ENCODE measurements around the gene THUMPD3. TPM values are rescaled to one million over a fixed set of nuclear protein-coding genes. Genes with fewer than 3 reads are reported as not detected.
A peak's percentile ranks its signal among the peaks of the same experiment; 100 is the strongest.

THUMPD3 gene
- total RNA-seq, 1 experiment from 2014 or later, result 58.4 TPM

GRCh38 chr3:9404680-9405079 is 41.8 kb downstream of the THUMPD3 start:
- H3K4me2 ChIP-seq (ENCODE audit: insufficient read depth, insufficient read length, low read length), result no peak overlapping the region
- H2AFZ ChIP-seq (ENCODE audit: low read length), result no peak overlapping the region
- H4K8ac ChIP-seq (replicated peaks; ENCODE audit: insufficient read length, low read depth, low read length), result no peak overlapping the region
- Mint-ChIP-seq H3K27me3 (ENCODE audit: low read depth) (no peaks in the 10 kb centered on the region), H3K4me3 (peak overlapping the region in 1 of 2 experiments; percentile 43; a peak in 3 of 5 replicates), H3K27ac (peak overlapping the region; percentile 34 to 55 (median 52); a peak in 4 of 7 replicates), H3K9me3 (peaks cover 0 to 5% of the 10 kb centered on the region in 2 experiments; a peak in 3 of 5 replicates), H3K36me3 (ENCODE audit: insufficient read depth in 1 of 3, low read depth in 3 of 3) (peaks cover 4 to 15% (median 13%) of the 10 kb centered on the region in 3 experiments; a peak in 5 of 7 replicates), H3K4me1 (peaks cover 65 to 73% of the 10 kb centered on the region in 2 experiments)
- no peak overlapping the region for H2BK12ac ChIP-seq (ENCODE audit: insufficient read length, low read depth, low read length)
- no peak overlapping the region for H3K9ac ChIP-seq (ENCODE audit: extremely low read depth, insufficient read length, low read length)
- H2BK5ac ChIP-seq (ENCODE audit: insufficient read length, low read length), result no peak overlapping the region
- H4K5ac ChIP-seq (ENCODE audit: insufficient read length, low read depth, low read length), result no peak overlapping the region
- H2AK5ac ChIP-seq (ENCODE audit: insufficient read length, low read length), result no peak overlapping the region
- H3K27me3 ChIP-seq (ENCODE audit: insufficient read depth, low read length), result no peaks in the 10 kb centered on the region
- H3K23me2 ChIP-seq (ENCODE audit: insufficient read length, low read depth, low read length, poor library complexity, severe bottlenecking), result peaks cover 6% of the 10 kb centered on the region
- H3K4me1 ChIP-seq (ENCODE audit: insufficient read depth, low read length), result peaks cover 4% of the 10 kb centered on the region
- H3K9me3 ChIP-seq (ENCODE audit: control insufficient read depth, low read depth, low read length), result no peaks in the 10 kb centered on the region
- no peak overlapping the region for H3K56ac ChIP-seq (ENCODE audit: insufficient read length, low read depth, low read length)
- DNase-seq, result no peak
- H2BK15ac ChIP-seq (ENCODE audit: low read depth, low read length), result no peak overlapping the region
- H4K91ac ChIP-seq (ENCODE audit: insufficient read length, low read depth, low read length), result no peak overlapping the region
- H3K79me1 ChIP-seq (ENCODE audit: insufficient read depth, low read depth, low read length, poor library complexity, severe bottlenecking), result no peaks in the 10 kb centered on the region
- H3T11ph ChIP-seq (ENCODE audit: low read length), result no peak overlapping the region
- H2BK20ac ChIP-seq (ENCODE audit: low read depth, low read length, poor library complexity, severe bottlenecking), result no peak overlapping the region
- H2BK120ac ChIP-seq (ENCODE audit: low read depth, low read length, poor library complexity, severe bottlenecking), result no peak overlapping the region
- no peak overlapping the region for H3K27ac ChIP-seq (ENCODE audit: insufficient read length, low read depth, low read length)
- peak; percentile 20; the same call in 1 of the 3 replicates for TF ChIP-seq CTCF (conservative IDR thresholded peaks at IDR 0.05)
- no peak overlapping the region for H3K14ac ChIP-seq (ENCODE audit: insufficient read depth, low read length)
- no peak overlapping the region for H3K18ac ChIP-seq (ENCODE audit: insufficient read length, low read depth, low read length)
- peaks cover 2% of the 10 kb centered on the region for H4K20me1 ChIP-seq (ENCODE audit: control insufficient read depth, insufficient read depth, insufficient read length)
- no CpG with 5 or more reads among the region's 1 CpG for WGBS (ENCODE audit: extremely low coverage, insufficient read length, low lambda C conversion rate)
- H3K4ac ChIP-seq (ENCODE audit: low read depth, low read length), result no peak overlapping the region
- peaks cover 73% of the 10 kb centered on the region for H3K79me2 ChIP-seq (ENCODE audit: insufficient read depth, low read length)
- no peak overlapping the region for H3K23ac ChIP-seq (ENCODE audit: insufficient read length, low read depth, low read length)
